GM12873 (cell line): ENCODE measurements around the gene ZNF672.

Experiments
- CTCF ChIP-seq: IDR thresholded peaks from 2 replicates; pipeline ENCODE4 v1.5.1; 2012; ENCODE audit warnings: low read depth, mild to moderate bottlenecking, moderate library complexity, low read length, control low read depth; ENCODE audit not compliant: insufficient read depth; ENCODE audit errors: missing control alignments

The ZNF672 gene

GRCh38 chr1:248894837-248895236, 56.8 kb downstream of the ZNF672 start:
- TF ChIP-seq CTCF, result no peak

GRCh38 chr1:248897412-248898337, 59.7 kb downstream of the ZNF672 start:
- no peak for TF ChIP-seq CTCF
